T-cell (primary cell): ENCODE results near the gene CFAP46. TPM values are rescaled to one million over a fixed set of nuclear protein-coding genes. Genes with fewer than 3 reads are reported as not detected.
A peak's percentile ranks its signal among the peaks of the same experiment; 100 is the strongest.
"Not testable (repeated sequence)": the region's sequence is repeated elsewhere in the genome, so short reads cannot be mapped to it uniquely, and the experiment has no call there.

Experiments
- ATAC-seq, 4 experiments: fragments of 200-7000 bp in 3 of 4; fragments of 150-1000 bp in 1 of 4; cut with Tn5 transposase; replicated peaks in 1 of 4; 1 replicate in 3 of 4; 2 replicates in 1 of 4; pipeline ENCODE4 v1.10.0; 2021; ENCODE audit warnings: moderate library complexity in 3 of 4, mild to moderate bottlenecking in 2 of 4, moderate number of reproducible peaks in 1 of 4
- CTCF ChIA-PET, 2 donors: fragments of 300-600 bp; sonication (Branson Sonifier 250); formaldehyde crosslinking; loops; one replicate each; lab custom pipeline; 2022; ENCODE audit warnings: antibody characterized with exemption in 2 of 2; lab: Charles Lee
- POLR2A ChIA-PET, 2 donors: fragments of 300-600 bp; sonication (Branson Sonifier 250); formaldehyde crosslinking; loops; one replicate each; lab custom pipeline; 2022; ENCODE audit warnings: antibody characterized with exemption in 2 of 2; lab: Charles Lee
- DNase-seq, 35 experiments: peaks; one replicate each; pipeline versions ENCODE4 v3.0.0 to v3.0.0-alpha.2; 2013 to 2023
- H3K27ac ChIP-seq: one replicate; pipeline ENCODE4 v1.5.1; 2013; ENCODE audit warnings: low read length
- H3K27me3 ChIP-seq, 2 experiments: replicated peaks in 1 of 2; 1 replicate in 1 of 2; 2 replicates in 1 of 2; pipeline versions ENCODE4 v1.6.1 to v1.7.0; 2013; ENCODE audit warnings: low read length in 1 of 2, mixed read lengths in 1 of 2; ENCODE audit not compliant: control insufficient read depth in 2 of 2, insufficient read depth in 2 of 2; ENCODE audit errors: extremely low read depth in 1 of 2
- H3K36me3 ChIP-seq, 2 donors: 1 replicate in 1 of 2; 2 replicates in 1 of 2; pipeline versions ENCODE4 v1.6.1 to v1.7.0; 2013; ENCODE audit warnings: low read length in 1 of 2; ENCODE audit not compliant: control insufficient read depth in 2 of 2, insufficient read depth in 1 of 2; ENCODE audit errors: extremely low read depth in 1 of 2
- H3K4me1 ChIP-seq, 2 experiments: 1 replicate in 1 of 2; 2 replicates in 1 of 2; pipeline versions ENCODE4 v1.6.1 to v1.7.0; 2013; ENCODE audit warnings: low read length in 2 of 2, mixed read lengths in 1 of 2; ENCODE audit not compliant: insufficient read depth in 2 of 2, control insufficient read depth in 1 of 2; ENCODE audit errors: extremely low read depth in 1 of 2
- H3K4me3 ChIP-seq, 2 donors: 1 replicate in 1 of 2; 2 replicates in 1 of 2; pipeline versions ENCODE4 v1.5.1 to v1.7.0; 2013; ENCODE audit warnings: mild to moderate bottlenecking in 2 of 2, low read length in 1 of 2, moderate library complexity in 1 of 2; ENCODE audit not compliant: control insufficient read depth in 1 of 2; ENCODE audit errors: extremely low read depth in 1 of 2
- H3K9me3 ChIP-seq: 2 replicates; pipeline ENCODE4 v1.7.0; 2013
- H3K27ac Mint-ChIP-seq, 2 donors: one replicate each; pipeline ENCODE4 v1.8.0; 2020 to 2021; ENCODE audit warnings: mild to moderate bottlenecking in 2 of 2, mixed read lengths in 2 of 2
- H3K27me3 Mint-ChIP-seq, 2 donors: one replicate each; pipeline ENCODE4 v1.8.0; 2021 to 2022; ENCODE audit warnings: mixed read lengths in 2 of 2
- H3K36me3 Mint-ChIP-seq: one replicate; pipeline ENCODE4 v1.8.0; 2021; ENCODE audit warnings: mixed read lengths
- H3K4me1 Mint-ChIP-seq, 3 donors: one replicate each; pipeline ENCODE4 v1.8.0; 2020 to 2022; ENCODE audit warnings: mixed read lengths in 3 of 3, mild to moderate bottlenecking in 1 of 3
- H3K4me3 Mint-ChIP-seq, 3 donors: one replicate each; pipeline ENCODE4 v1.8.0; 2020 to 2022; ENCODE audit warnings: mild to moderate bottlenecking in 3 of 3, mixed read lengths in 3 of 3, moderate library complexity in 3 of 3
- H3K9me3 Mint-ChIP-seq, 3 donors: one replicate each; pipeline ENCODE4 v1.8.0; 2020 to 2022; ENCODE audit warnings: mixed read lengths in 3 of 3
- WGBS: methylation state at CpG from one replicate; pipeline ENCODE4 v1.1.5; 2013; ENCODE audit warnings: missing lambda C conversion rate; ENCODE audit not compliant: insufficient coverage; 5-methylcytosine and 5-hydroxymethylcytosine counted together
- total RNA-seq, 35 experiments: library from RNA in 6 of 35; stranded (reverse) in 6 of 35; fragments of 120-200 nt in 1 of 35; gene quantifications; one replicate each; pipeline versions ENCODE4 v1.2.1 to v1.2.4 and lab custom pipeline; 2013 to 2026

The CFAP46 gene
- total RNA-seq, 5 donors from 2014 or later (not counting 1 experiment from before 2014, with no cell fraction given), result not detected

- Mint-ChIP-seq H3K9me3 (peaks cover 5 to 13% (median 7%) of the 10 kb centered on the region in 3 donors), H3K4me3 (no peak overlapping the region), H3K27me3 (peaks cover 3 to 8% of the 10 kb centered on the region in 2 donors), H3K36me3 (no peaks in the 10 kb centered on the region), H3K27ac (no peak overlapping the region), H3K4me1 (peaks cover 9 to 14% (median 13%) of the 10 kb centered on the region in 3 donors)
- ATAC-seq (no peak), DNase-seq (peak in 1 of 35 experiments; percentile 2)
- POLR2A ChIA-PET, result no interaction called here
- Histone ChIP-seq H3K4me3 (no peak overlapping the region), H3K27ac (no peak overlapping the region), H3K36me3 (no peaks in the 10 kb centered on the region), H3K27me3 (peaks cover 0 to 40% of the 10 kb centered on the region in 2 experiments), H3K9me3 (no peaks in the 10 kb centered on the region), H3K4me1 (peaks cover 3 to 18% of the 10 kb centered on the region in 2 experiments)
- 89% methylated on average over 20 of the region's 20 CpGs for WGBS
- CTCF ChIA-PET, result no interaction called here
These were observed 98.1 kb downstream of the CFAP46 start for GRCh38 chr10:132844069-132844809.

- H3K36me3 ChIP-seq, H3K9me3 ChIP-seq, DNase-seq, H3K36me3 Mint-ChIP-seq, H3K4me1 ChIP-seq, ATAC-seq, H3K27me3 Mint-ChIP-seq, POLR2A ChIA-PET, H3K4me3 ChIP-seq, H3K27ac ChIP-seq, H3K27ac Mint-ChIP-seq, H3K4me1 Mint-ChIP-seq, H3K4me3 Mint-ChIP-seq, CTCF ChIA-PET: not testable (repeated sequence)
- WGBS, result 83% methylated on average over 7 of the region's 10 CpGs
- peaks cover 5 to 13% (median 7%) of the 10 kb centered on the region in 3 donors for H3K9me3 Mint-ChIP-seq
- H3K27me3 ChIP-seq, result peaks cover 0 to 35% of the 10 kb centered on the region in 2 experiments
These were observed 99.1 kb downstream of the CFAP46 start for GRCh38 chr10:132843276-132843675.

GRCh38 chr10:132842397-132842796 is 100.0 kb downstream of the CFAP46 start:
- POLR2A ChIA-PET, result no interaction called here

GRCh38 chr10:132841615-132841975 is 100.8 kb downstream of the CFAP46 start:
- CTCF ChIA-PET, result no interaction called here

More at GRCh38 chr10:132842397-132842796, 100.0 kb downstream of the CFAP46 start:
- H3K36me3 Mint-ChIP-seq, result no peaks in the 10 kb centered on the region
- 91% methylated on average over 3 of the region's 3 CpGs for WGBS
- Histone ChIP-seq H3K36me3 (no peaks in the 10 kb centered on the region), H3K4me3 (no peak overlapping the region), H3K27ac (no peak overlapping the region), H3K27me3 (peaks cover 0 to 27% of the 10 kb centered on the region in 2 experiments), H3K9me3 (no peaks in the 10 kb centered on the region), H3K4me1 (peaks cover 0 to 2% of the 10 kb centered on the region in 2 experiments)
- H3K4me1 Mint-ChIP-seq, result no peaks in the 10 kb centered on the region
- H3K27me3 Mint-ChIP-seq, result peaks cover 3 to 4% of the 10 kb centered on the region in 2 donors
- DNase-seq (no peak), ATAC-seq (no peak)
- CTCF ChIA-PET, result no interaction called here
- peaks cover 5 to 13% (median 7%) of the 10 kb centered on the region in 3 donors for H3K9me3 Mint-ChIP-seq
- H3K4me3 Mint-ChIP-seq, result no peak overlapping the region
- no peak overlapping the region for H3K27ac Mint-ChIP-seq

GRCh38 chr10:132840698-132841614 is 101.4 kb downstream of the CFAP46 start:
- Histone ChIP-seq H3K4me3 (no peak overlapping the region), H3K27ac (no peak overlapping the region), H3K9me3 (no peaks in the 10 kb centered on the region), H3K36me3 (no peaks in the 10 kb centered on the region), H3K27me3 (peaks cover 0 to 27% of the 10 kb centered on the region in 2 experiments), H3K4me1 (peaks cover 0 to 6% of the 10 kb centered on the region in 2 experiments)
- CTCF ChIA-PET, result interaction anchor here in 1 of 2 donors (0.6 kb wide), 1 partner anchor 604 kb away, joined by 3 read pairs; no protein-coding TSS in a partner anchor
- Mint-ChIP-seq H3K9me3 (peaks cover 5 to 13% (median 7%) of the 10 kb centered on the region in 3 donors), H3K27me3 (peaks cover 3 to 4% of the 10 kb centered on the region in 2 donors), H3K27ac (no peak overlapping the region), H3K4me1 (peaks cover 0 to 1% (median 1%) of the 10 kb centered on the region in 3 donors), H3K36me3 (no peaks in the 10 kb centered on the region), H3K4me3 (no peak overlapping the region)
- POLR2A ChIA-PET, result no interaction called here
- ATAC-seq (no peak), DNase-seq (peak in 1 of 35 experiments; percentile 3)
- 86% methylated on average over 22 of the region's 24 CpGs for WGBS

More at GRCh38 chr10:132841615-132841975, 100.8 kb downstream of the CFAP46 start:
- Histone ChIP-seq H3K9me3 (no peaks in the 10 kb centered on the region), H3K4me3 (no peak overlapping the region), H3K36me3 (no peaks in the 10 kb centered on the region), H3K27ac (no peak overlapping the region), H3K4me1 (peaks cover 0 to 5% of the 10 kb centered on the region in 2 experiments), H3K27me3 (peaks cover 0 to 23% of the 10 kb centered on the region in 2 experiments)
- H3K9me3 Mint-ChIP-seq, result peaks cover 5 to 13% (median 7%) of the 10 kb centered on the region in 3 donors
- H3K36me3 Mint-ChIP-seq, result no peaks in the 10 kb centered on the region
- 82% methylated on average over 3 of the region's 3 CpGs for WGBS
- H3K27ac Mint-ChIP-seq, result no peak overlapping the region
- peaks cover 3 to 4% of the 10 kb centered on the region in 2 donors for H3K27me3 Mint-ChIP-seq
- ATAC-seq (no peak), DNase-seq (no peak)
- H3K4me1 Mint-ChIP-seq, result peaks cover 0 to 1% (median 1%) of the 10 kb centered on the region in 3 donors
- H3K4me3 Mint-ChIP-seq, result no peak overlapping the region
- POLR2A ChIA-PET, result no interaction called here

GRCh38 chr10:132839061-132839460 is 103.3 kb downstream of the CFAP46 start:
- POLR2A ChIA-PET, result no interaction called here
- Histone ChIP-seq H3K4me1 (peaks cover 0 to 6% of the 10 kb centered on the region in 2 experiments), H3K9me3 (no peaks in the 10 kb centered on the region), H3K4me3 (no peak overlapping the region), H3K27me3 (peaks cover 0 to 36% of the 10 kb centered on the region in 2 experiments), H3K36me3 (no peaks in the 10 kb centered on the region), H3K27ac (no peak overlapping the region)
- Mint-ChIP-seq H3K4me3 (no peak overlapping the region), H3K4me1 (peaks cover 0 to 1% (median 1%) of the 10 kb centered on the region in 3 donors), H3K27ac (no peak overlapping the region), H3K36me3 (no peaks in the 10 kb centered on the region), H3K9me3 (peaks cover 5 to 13% (median 7%) of the 10 kb centered on the region in 3 donors), H3K27me3 (peaks cover 3 to 4% of the 10 kb centered on the region in 2 donors)
- no peak for DNase-seq
- WGBS, result 90% methylated on average over 11 of the region's 13 CpGs
- CTCF ChIA-PET, result no interaction called here
- ATAC-seq, result no peak
